HG03439 (cell line): Measurements from ENCODE around the gene TCERG1L.

ENCODE experiments used
- ATAC-seq: cut with Tn5 transposase; IDR thresholded peaks from one replicate; pipeline ENCODE4 v1.9.1; 2021; ENCODE audit warnings: mild to moderate bottlenecking, moderate library complexity; ENCODE audit not compliant: unreplicated experiment

The TCERG1L gene

DNA sequence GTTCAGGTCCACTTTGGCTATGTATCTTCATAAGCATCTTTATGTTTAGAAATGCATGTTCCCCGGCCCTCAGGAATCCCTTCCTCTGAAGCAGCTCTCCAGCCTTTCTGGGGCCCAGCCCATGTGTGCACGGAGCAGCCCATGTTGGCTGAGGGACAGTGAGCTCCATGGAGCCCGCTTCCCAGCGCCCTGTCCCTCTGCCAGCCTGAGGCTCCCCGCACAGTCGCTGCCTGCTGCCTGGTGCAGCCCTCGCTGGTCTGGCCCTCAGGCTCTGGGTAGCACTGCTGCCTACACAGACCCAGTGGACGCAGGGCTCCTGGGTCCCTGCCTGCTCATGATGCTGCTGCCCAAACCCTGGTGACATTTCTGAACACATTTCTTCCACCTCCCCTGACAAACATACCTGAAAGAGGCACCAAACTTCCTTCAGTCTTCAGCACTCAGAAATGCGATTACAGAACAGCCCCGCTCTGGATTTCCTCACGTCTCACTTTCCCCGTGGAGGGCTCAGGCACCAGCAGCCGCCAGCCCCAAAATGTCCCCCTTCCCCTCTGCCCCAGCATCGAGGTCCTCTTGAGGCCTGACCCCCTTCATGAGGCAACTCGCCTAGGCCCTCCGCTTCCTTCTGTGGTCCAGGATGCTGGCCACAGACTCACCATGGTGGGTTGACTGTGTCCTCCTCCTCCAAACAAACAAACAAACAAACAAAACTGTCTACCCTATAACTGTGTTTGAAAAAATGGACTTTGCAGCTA is 5.0 kb upstream of the TCERG1L start:
- no peak for ATAC-seq

DNA sequence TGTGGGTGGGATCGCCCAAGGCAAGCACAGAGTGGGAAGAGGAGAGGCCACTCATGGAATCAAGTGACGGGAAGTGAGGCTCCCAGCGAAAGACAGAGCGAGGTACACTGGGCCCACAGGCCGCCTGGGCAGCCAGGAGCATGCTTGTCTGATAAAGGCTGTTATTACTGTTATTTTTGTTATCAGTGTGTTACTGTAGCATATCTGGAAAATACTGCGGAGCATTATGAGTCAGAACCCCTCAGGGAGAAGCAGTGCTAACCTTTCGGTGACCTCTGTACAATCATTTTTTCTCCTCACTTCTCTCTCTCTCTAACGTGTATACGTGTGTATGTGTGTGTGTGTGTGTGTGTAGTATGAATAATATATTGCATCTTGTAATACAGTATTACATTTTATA is 3.8 kb upstream of the TCERG1L start:
- ATAC-seq: no peak

DNA sequence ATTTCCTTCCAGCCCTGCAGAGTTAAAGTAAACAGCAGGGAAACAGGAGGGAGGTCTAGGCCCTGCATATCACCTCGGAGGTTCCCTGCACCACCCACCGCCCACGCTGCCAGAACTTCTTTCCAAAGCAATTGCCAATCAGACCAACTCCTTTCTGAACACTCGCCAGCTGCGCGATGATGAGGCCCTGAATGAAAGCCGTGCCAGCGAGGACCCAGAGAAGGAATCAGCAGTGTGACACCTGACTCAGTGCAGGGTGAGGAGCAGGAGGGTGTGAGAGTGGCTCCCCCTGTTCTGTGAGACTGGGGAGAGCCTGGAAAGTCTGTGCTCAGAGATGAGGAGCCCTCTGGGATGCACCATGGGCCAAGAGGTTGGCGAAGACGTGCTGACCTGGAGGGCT is 3.3 kb upstream of the TCERG1L start:
- no peak for ATAC-seq

DNA sequence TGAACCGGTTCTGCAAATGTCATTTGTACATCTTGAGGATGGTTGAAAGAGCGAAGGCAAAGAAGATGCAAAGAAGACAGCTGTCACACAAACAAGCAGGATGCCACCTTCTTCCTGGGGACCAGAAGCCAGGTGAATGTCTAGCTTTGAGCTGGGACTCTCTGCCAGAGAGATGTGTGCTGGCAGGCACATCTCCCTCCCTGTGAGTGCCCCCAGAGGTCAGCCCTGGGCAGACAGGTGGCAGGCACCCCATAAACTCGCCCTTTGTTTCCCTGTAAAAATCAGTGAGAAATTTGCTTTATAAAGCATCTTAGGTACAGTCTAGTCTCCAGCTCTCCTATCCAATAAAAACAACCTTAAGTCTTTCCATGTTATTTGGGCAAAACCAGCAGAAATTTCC is 2.6 kb upstream of the TCERG1L start:
- ATAC-seq: no peak

DNA sequence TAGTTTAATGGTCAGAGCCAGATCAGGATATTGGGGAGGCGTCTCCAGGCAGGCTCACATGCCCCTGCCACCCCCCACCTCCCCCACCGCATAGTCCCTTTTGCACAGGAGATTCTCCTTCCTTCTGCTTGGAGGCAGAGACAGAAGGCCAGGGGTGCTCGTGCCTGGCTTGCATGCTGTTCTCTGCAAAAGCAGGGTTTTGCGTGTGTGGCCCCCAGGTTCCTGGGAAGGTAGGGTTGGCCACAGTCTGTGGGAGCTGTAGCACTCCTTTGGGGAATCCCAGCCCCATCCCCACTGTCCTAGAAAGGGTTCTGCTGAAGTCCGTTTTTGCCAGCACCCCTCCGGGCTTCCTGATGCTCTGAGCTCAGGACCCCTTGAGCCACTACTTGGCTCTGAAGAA is 1.9 kb upstream of the TCERG1L start:
- no peak for ATAC-seq

DNA sequence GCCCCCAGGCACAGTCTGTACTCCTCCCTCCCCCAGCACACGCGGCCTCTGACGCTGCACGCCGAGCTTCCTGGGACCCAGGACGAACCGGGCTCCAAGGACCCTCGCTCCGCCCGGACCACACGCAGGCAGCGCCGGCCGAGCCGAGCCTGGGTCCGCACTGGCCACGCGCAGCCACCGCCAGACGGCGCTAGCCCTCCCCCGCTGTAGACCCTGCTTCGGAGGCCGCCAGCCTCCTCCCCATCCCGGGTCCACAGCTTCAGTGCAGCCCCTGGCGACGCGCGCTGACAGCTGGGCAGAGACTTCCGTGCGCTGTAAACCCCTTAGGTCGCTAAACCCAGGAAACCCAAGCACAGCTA is 936 bp upstream of the TCERG1L start:
- ATAC-seq: no peak

DNA sequence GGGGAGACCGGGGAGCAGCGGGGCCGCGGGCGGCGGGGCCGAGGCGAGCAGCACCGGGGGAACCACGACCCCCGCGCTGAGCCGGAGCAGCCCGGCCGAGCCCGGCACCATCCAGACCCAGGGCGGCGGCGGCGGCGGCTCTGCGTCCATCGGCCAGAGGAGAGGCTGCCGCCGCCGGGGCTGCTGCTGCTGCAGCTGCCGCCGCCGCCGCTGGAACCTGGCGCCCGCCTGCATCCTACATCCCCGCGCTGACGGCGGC is 190 bp downstream of the TCERG1L start:
- ATAC-seq: no peak

DNA sequence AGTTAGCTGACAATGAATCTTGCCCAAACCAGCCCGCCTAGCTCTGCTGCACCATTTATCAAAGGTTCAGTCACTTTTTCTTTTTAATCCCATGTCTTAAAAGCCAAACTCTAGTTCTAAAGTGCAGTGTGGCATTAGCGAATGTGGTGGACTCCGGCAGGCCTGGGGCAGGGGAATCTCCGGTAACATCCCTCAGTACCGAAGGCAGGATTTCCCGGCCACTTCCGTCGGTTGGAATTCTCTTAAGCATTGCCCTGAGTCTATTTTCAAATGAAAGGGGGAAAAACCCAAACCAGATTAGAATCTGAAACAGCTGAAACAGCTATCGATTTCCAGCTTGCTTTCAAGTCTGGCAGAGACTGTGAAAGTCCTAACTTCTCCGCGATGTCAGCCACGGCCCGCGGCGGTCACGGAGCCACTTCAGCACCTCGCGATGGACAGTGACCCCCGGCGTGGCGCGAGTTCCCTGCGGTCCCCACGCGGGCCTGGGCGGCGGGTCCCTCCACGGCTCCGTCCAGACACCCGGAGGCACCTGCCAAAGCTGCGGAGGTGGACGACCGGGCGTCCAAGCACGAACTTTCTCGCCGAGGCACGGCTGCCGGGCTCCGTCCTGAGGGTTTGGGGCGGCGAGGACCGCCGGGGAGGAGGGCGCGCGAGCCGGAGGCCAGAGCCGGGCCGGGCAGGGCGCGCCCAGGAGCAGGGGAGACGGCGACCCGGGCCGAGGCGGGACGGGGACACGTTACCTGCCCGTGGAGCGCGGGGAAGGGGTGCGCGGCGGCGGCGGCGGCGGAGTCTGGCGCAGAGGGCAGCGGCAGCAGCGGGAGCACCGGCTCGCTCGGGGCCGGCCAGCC is 745 bp downstream of the TCERG1L start:
- ATAC-seq: no peak

DNA sequence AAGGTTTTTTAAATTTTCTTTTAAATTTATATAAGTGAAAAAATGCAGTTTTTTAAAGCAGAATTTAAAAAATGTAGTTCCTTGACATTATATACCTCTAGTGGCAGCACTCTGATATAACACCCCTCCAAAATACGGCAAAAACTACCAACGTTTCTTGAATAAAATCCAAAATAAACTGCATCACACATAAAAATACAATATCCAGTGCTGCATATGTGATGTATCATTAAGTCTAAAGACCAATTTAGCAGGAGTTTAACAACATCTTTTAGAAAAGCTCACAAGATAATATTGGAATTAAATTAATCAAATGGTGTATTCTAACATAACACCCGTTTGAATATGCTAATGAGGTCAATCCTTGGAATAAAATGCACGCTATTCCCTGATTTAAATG is 1.4 kb downstream of the TCERG1L start:
- no peak for ATAC-seq

DNA sequence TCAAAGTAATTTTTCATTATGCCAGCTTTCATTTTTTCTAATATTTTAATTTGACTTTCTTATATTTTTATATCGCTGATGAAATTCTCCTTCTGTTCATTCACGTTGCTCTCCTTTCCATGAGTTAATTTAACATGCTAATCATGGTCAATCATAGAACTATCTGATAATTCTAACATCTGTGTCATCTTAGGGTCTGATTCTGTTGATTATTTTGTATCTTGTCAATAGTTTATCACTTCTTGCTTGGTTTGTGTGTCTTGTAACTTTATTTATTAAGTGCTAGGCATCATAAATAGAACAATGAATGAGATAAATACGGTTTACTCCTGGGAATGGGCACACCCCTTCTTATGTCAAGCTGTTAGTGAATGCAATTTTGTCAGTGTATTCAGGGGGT is 11.0 kb downstream of the TCERG1L start:
- no peak for ATAC-seq

DNA sequence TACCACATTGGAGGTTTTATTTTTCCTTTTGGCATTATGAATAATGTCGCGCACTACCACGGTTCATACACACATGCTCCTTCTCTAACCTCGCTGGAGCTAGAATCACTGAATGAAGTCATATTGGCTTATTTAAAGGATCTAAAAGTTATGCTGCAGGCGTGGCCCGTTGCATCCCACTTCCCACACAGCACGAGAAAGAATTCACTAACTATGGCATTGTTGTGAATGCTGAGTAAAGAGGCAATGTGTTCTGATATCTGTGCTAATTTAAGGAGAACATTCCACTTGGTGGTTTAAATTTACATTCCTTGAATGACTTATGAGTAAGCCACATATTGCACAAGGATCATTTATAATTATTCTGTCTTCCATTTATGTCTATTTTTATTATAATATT is 20.7 kb downstream of the TCERG1L start:
- no peak for ATAC-seq

DNA sequence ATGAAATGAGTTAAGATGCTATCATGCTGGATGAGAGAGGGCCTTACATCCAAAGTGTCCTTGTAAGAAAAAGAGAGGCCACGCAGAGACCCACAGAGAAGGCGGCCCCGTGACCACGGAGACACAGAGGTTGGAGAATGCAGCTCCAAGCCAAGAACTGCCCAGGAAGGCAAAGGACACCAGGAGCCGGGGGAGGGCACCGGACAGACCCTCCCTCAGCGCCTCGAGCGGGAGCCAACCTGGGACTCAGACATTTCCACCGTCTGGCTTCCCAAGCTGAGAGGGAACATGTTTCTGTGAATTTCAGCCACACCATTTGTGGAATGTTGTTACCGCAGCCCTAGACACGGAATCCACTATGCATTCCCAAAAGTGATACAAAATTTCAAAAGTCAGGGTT is 22.9 kb downstream of the TCERG1L start:
- no peak for ATAC-seq

DNA sequence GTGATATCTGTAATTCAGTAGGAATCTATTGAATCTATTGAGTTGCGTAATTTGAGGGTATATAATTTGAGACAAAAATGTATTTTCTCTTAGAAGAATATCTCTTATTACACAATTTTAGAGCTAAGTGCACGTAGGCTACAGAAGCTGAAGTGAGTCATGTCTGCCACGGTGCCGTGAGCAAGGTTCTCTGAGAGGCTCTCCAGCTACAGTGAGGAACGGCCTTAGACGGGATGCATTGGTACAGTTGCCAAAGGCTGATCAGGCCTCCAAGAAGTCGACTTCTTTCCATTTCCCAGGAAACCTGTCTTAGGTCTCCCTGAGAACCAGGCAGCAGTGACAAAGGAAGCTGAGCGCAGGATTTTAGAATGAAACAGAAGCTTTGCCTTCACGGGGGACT is 28.6 kb downstream of the TCERG1L start:
- ATAC-seq: no peak

DNA sequence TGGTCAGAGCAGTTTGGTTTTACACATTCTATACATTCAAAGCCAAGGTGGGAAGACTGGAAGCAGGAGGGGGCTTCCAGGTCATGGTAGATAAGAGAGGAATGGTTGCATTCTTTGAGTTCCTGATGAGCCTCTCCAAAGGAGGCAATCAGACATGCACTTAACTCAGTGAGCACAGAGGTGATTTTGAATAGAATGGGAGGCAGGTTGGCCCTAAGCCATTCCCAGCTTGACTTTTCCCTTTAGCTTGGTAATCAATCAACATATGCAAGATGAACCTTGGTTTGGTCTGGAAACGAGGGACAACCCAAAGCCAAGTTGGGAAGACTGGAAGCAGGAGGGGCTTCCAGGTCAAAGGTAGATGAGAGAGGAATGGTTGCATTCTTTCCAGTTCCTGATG is 31.4 kb downstream of the TCERG1L start:
- no peak for ATAC-seq

DNA sequence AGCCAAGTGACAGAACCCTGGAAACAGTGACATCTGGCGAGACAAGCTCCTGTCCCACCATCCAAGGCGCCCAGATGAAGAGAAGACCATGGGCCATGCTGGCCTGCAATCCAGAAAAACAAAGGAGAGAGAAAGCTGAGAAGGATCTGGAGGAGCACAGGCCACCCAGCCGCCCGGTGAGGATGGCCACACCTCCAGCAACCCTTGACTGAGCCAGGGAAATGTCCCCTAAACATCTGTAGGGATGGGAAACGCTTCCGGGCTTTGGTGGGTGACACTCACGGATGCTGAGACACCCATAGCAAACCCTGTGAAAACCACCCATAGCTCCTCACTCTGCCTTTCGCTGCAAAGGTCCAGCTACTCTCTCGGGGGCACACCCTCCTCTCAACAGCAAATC is 32.0 kb downstream of the TCERG1L start:
- no peak for ATAC-seq

DNA sequence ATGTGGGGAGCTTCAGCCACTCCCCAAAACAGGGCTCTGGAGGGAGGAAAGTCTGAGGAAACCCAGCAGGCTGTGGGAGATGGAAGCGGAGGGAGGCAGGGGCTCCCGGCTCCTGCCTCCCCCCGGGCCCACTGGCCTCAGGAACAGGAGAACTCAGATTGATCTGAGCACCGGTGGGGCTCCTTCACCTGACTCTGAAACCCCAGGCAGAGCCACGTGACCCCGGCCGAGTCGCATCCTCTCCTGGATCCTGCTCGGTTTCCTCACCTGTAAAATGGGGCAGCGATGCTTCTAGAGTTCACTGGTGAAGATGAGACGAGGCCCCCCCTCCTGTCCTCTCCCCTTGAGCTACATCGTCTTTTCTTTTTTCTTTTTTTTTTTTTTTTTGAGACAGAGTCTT is 33.6 kb downstream of the TCERG1L start:
- ATAC-seq: no peak

DNA sequence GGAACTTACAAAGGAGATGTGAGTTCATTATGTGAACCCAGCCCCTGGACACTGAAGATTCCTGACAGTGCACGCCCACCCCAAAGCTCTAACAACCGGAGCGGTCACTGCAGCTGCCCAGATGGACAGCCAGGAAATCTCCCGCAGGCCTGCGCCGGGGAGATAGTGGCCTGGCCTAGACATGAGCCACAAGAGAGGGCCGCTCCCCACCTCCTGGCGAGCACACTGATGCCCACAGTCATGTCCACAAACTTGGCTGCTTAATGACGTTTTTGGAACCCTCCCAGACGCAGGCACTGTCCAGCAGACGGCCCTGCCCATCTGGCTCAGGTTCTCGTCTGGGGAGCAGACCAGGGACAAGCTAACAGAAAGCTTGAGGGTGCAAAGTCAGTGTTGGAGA is 34.2 kb downstream of the TCERG1L start:
- ATAC-seq: no peak

DNA sequence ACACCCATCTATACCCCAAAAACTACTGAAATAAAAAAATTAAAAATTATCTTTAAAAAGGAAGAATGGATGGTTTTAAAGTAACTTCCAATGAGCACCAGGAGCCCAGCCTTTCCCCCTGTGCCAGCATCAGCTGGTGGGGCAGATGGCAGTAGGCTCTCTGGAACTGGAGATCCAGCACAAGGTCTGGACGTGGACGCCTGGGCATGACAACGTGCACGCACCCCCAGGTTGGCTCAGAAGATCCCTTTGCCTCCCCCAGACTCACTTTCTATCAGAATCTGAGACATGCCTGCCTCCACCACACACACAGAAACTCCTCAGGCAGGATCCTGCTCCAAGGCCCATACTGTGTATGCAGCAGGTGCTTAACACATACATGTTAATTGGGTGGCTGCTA is 35.8 kb downstream of the TCERG1L start:
- ATAC-seq: no peak

DNA sequence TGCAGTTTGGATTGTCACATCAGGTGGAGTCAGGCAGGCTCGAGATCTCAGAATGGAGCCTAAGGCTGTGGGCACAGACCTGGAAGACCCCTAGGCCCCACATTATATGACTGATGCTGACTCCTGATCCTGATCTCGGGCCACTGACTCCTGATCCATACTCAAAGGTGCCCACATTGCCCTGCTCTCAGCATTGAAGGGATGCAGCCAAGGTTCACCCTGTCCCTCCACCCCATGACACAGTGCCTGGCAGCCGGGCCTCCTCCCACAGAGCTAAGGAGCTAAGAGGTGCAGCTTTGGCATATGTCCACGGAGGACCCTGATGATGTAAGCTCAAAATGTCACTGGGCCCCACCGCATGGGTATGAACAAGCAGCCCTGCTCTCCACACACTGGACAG is 36.6 kb downstream of the TCERG1L start:
- ATAC-seq: no peak

DNA sequence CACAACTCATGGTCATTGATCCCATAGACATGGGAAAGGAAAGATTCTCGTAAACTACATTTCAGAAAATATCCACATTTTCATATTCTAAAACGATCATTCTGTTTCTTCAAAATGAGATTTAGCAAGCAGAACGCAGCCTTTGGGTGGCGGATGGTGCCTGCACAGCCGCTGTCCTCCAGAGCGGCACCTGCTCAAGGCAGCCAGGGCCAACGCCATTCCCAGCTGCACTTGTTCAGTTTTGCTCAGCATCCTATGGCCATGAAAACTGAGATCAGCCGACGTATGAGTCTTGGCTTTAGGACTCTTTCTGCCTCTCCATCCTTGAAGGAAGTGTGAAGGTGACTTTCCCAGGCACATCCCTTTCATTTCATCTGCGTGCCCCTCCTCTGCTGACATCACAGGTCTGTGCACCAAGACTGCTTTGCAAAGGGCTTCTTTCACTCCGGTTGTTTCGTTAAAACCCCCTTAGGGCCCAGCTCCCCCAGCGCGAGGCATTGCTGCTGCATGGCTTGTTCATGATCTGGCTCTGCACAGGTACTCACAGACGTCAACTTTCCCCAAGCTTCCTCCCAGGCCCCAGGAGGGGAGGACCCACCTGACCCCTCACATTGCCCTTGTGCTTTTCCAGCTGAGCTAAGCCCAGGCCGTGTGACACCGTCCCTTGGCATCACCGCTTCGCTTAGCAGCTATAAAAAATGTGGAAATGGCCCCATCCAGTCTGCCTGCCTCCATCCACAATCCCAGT is 37.2 kb downstream of the TCERG1L start:
- ATAC-seq: no peak

DNA sequence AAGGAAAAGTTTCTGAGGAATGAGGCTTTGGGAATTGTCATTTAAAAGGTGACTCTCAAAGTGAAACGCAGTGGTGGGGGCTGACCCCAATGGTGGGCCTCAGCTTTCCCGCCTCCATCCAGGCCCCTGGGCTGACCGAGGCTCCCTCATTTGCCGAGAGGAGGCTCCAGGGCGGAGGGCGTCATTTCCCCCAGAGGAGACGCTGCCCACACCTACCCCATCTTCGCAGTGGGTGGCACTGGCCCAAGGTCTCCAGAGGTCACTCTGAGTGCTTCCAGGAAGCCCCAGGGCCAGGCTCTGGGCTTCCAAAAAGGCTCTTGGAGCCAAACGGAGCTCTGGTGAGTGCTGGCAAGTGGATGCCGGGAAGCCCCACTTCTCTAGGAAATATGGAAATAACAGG is 38.0 kb downstream of the TCERG1L start:
- no peak for ATAC-seq

DNA sequence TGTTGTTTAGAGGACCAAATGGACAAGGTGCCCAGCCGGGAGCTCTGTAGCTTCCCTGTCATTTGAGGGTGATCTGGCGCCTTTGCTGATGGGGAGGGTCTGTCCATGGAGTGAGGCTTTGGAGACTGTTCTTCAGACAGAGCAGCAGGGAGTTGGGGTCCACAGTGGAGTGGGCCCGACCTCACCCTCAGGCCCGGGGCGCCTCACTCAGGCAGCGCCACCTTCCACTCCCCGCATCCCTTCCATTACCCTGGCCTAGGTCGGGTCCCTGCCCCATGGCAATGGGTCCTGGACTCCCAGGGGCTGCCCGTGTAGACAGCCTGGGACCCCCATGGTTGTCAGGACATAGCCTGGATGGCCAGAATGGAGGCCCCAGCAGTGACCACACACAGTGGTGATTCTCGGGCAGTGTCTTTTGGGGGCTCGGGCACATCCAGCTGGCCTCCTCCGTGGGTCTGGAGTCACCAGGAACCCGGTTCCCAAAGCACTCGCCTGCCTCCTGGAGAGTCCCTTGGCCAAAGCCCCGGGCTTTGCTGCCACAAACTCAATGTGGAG is 38.5 kb downstream of the TCERG1L start:
- no peak for ATAC-seq
